GM12878 (cell line): ENCODE results near the gene RTEL1. TPM values are rescaled to one million over a fixed set of nuclear protein-coding genes. Genes with fewer than 3 reads are reported as not detected.

Experiments
- BACH1 ChIP-seq: fragments of 450-650 bp; IDR thresholded peaks from 2 replicates; pipeline ENCODE4 v1.6.1; 2017; ENCODE audit warnings: mild to moderate bottlenecking, borderline replicate concordance
- NBN ChIP-seq: fragments of 450-650 bp; IDR thresholded peaks from 2 replicates; pipeline ENCODE4 v1.6.1; 2016
- NR2C2 ChIP-seq: IDR thresholded peaks from 2 replicates; pipeline ENCODE4 v1.6.1; 2011; ENCODE audit warnings: borderline replicate concordance, low read depth; ENCODE audit not compliant: control insufficient read depth, insufficient read length
- SP1 ChIP-seq: IDR thresholded peaks from one replicate; pipeline ENCODE4 v1.6.1; 2011; ENCODE audit warnings: low read depth, low read length
- SPI1 ChIP-seq: IDR thresholded peaks from 2 replicates; pipeline ENCODE4 v1.6.1; 2011; ENCODE audit warnings: low read depth, mild to moderate bottlenecking, low read length, moderate library complexity, borderline replicate concordance; ENCODE audit not compliant: insufficient read depth
- SREBF1 ChIP-seq: IDR thresholded peaks from 2 replicates; pipeline ENCODE4 v1.6.1; 2012; ENCODE audit warnings: mild to moderate bottlenecking, low read length
- TAF1 ChIP-seq: IDR thresholded peaks from 2 replicates; pipeline ENCODE4 v1.6.1; 2011; ENCODE audit warnings: mild to moderate bottlenecking, low read depth, low read length, borderline replicate concordance
- WRNIP1 ChIP-seq: IDR thresholded peaks from 2 replicates; pipeline ENCODE4 v1.6.1; 2011; ENCODE audit warnings: low read depth, low read length, improper control_type of control experiment, borderline replicate concordance
- ZBED1 ChIP-seq: IDR thresholded peaks from 2 replicates; pipeline ENCODE4 v1.6.1; 2016; ENCODE audit warnings: borderline replicate concordance
- polyA plus RNA-seq, 11 experiments: library from polyadenylated mRNA; depleted of rRNA in 4 of 11; unstranded in 6 of 11; stranded (reverse) in 5 of 11; fragments of >200 nt; fragmentation: Nextera tagmentation in 4 of 11; fragmentation: Illumina TruSeq in 1 of 11; extraction: Ambion mirVana in 4 of 11; extraction: Trizol in 1 of 11; gene quantifications; 1 replicate in 1 of 11; 2 replicates in 10 of 11; pipeline versions ENCODE4 v1.2.1 to v1.2.3, GENCODE V29; 2011 to 2016; ENCODE audit warnings: inconsistent platforms in 2 of 11, missing spikeins in 2 of 11, low read depth in 1 of 11
- total RNA-seq, 4 experiments: library from RNA; depleted of rRNA in 3 of 4; stranded (reverse); fragments of >200 nt in 3 of 4; fragmentation: Illumina TruSeq in 1 of 4; extraction: Trizol in 1 of 4; gene quantifications; 2 replicates each; pipeline versions ENCODE4 v1.2.1 to v1.2.3, GENCODE V29; 2013 to 2021
- TF ChIP-seq, protein P1 (sequence below): fragments of 450-650 bp; formaldehyde crosslinking; IDR thresholded peaks from 2 replicates; pipeline ENCODE4 v1.4.0; 2022; ENCODE audit warnings: mild to moderate bottlenecking, moderate library complexity
- TF ChIP-seq, protein P2 (sequence below): fragments of 450-650 bp; IDR thresholded peaks from 2 replicates; pipeline ENCODE4 v1.6.1; 2017; ENCODE audit warnings: antibody characterized with exemption, mild to moderate bottlenecking, moderate library complexity
- TF ChIP-seq, protein P3 (sequence below), 3 experiments: IDR thresholded peaks in 2 of 3; conservative IDR thresholded peaks in 1 of 3; 2 replicates each; pipeline ENCODE4 v1.5.1; 2011; ENCODE audit warnings: low read depth in 3 of 3, low read length in 3 of 3, mild to moderate bottlenecking in 3 of 3, control low read depth in 2 of 3, moderate library complexity in 2 of 3, inconsistent platforms in 1 of 3, mixed read lengths in 1 of 3; ENCODE audit not compliant: control insufficient read depth in 2 of 3, insufficient read depth in 1 of 3; ENCODE audit errors: extremely low read depth in 1 of 3
- TF ChIP-seq, protein P4 (sequence below): fragments of 450-650 bp; formaldehyde crosslinking; IDR thresholded peaks from 2 replicates; pipeline ENCODE4 v1.5.0; 2022; ENCODE audit warnings: mild to moderate bottlenecking, missing genetic modification characterization
- TF ChIP-seq, protein P5 (sequence below): fragments of 450-650 bp; IDR thresholded peaks from 2 replicates; pipeline ENCODE4 v1.6.1; 2014; ENCODE audit warnings: mild to moderate bottlenecking
- TF ChIP-seq, protein P6 (sequence below): IDR thresholded peaks from 2 replicates; pipeline ENCODE4 v1.6.1; 2012; ENCODE audit warnings: low read depth, low read length, improper control_type of control experiment

Gene RTEL1
- total and polyA plus RNA-seq, 10 of the 15 experiments (the other 5 are each of a cell fraction or from before 2014, with no cell fraction given), result 0.40 to 37.2 (median 15.6) TPM; not detected in 1

DNA sequence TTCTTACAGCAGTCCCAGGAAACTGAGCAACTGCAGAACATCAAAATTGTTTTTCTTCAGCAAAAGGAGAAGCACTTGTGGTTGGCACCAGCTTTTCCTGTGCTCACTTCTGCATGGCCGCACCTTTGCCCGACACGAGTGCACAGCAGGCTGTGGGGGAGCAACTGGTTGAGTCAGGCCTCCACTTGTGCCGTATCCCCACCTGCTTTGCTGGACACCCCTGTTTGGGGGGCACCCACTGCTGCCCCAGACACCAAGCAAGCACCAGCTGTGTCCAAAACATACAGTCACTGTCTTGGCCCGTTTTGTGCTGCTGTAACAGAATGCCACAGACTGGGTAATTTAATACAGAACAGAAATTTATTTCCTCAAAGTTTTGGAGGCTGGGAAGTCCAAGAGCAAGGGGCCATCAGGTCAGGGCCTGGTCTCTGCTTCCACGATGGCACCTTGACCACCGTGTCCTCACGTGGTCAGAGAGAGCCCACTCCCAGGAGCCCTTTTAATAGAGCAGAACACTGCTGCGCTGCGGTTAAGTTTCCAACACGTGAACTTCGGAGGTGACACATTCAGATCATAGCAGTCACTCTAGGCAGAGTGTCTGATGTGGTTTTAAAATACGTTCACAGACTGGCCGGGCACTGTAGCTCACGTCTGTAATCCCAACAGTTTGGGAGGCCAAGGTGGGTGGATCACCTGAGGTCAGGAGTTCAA is 22.5 kb upstream of the RTEL1 start (continued):
- TF ChIP-seq, protein P1, sequence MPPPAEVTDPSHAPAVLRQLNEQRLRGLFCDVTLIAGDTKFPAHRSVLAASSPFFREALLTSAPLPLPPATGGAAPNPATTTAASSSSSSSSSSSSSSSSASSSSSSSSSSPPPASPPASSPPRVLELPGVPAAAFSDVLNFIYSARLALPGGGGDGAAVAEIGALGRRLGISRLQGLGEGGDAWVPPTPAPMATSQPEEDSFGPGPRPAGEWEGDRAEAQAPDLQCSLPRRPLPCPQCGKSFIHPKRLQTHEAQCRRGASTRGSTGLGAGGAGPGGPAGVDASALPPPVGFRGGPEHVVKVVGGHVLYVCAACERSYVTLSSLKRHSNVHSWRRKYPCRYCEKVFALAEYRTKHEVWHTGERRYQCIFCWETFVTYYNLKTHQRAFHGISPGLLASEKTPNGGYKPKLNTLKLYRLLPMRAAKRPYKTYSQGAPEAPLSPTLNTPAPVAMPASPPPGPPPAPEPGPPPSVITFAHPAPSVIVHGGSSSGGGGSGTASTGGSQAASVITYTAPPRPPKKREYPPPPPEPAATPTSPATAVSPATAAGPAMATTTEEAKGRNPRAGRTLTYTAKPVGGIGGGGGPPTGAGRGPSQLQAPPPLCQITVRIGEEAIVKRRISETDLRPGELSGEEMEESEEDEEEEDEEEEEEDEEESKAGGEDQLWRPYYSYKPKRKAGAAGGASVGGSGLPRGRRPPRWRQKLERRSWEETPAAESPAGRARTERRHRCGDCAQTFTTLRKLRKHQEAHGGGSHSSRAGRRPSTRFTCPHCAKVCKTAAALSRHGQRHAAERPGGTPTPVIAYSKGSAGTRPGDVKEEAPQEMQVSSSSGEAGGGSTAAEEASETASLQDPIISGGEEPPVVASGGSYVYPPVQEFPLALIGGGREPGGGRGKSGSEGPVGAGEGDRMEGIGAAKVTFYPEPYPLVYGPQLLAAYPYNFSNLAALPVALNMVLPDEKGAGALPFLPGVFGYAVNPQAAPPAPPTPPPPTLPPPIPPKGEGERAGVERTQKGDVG (CRISPR knock-in tag), result no peak
- TF ChIP-seq TAF1 (no peak), NBN (peak; percentile 98), BACH1 (peak; percentile 59; the same call in 1 of the 2 replicates), ZBED1 (no peak), NR2C2 (no peak), SP1 (no peak), WRNIP1 (no peak), SREBF1 (no peak), SPI1 (peak; percentile 34; the same call in 1 of the 2 replicates)
- TF ChIP-seq, protein P2, sequence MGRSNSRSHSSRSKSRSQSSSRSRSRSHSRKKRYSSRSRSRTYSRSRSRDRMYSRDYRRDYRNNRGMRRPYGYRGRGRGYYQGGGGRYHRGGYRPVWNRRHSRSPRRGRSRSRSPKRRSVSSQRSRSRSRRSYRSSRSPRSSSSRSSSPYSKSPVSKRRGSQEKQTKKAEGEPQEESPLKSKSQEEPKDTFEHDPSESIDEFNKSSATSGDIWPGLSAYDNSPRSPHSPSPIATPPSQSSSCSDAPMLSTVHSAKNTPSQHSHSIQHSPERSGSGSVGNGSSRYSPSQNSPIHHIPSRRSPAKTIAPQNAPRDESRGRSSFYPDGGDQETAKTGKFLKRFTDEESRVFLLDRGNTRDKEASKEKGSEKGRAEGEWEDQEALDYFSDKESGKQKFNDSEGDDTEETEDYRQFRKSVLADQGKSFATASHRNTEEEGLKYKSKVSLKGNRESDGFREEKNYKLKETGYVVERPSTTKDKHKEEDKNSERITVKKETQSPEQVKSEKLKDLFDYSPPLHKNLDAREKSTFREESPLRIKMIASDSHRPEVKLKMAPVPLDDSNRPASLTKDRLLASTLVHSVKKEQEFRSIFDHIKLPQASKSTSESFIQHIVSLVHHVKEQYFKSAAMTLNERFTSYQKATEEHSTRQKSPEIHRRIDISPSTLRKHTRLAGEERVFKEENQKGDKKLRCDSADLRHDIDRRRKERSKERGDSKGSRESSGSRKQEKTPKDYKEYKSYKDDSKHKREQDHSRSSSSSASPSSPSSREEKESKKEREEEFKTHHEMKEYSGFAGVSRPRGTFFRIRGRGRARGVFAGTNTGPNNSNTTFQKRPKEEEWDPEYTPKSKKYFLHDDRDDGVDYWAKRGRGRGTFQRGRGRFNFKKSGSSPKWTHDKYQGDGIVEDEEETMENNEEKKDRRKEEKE, result no peak
- TF ChIP-seq, protein P3, sequence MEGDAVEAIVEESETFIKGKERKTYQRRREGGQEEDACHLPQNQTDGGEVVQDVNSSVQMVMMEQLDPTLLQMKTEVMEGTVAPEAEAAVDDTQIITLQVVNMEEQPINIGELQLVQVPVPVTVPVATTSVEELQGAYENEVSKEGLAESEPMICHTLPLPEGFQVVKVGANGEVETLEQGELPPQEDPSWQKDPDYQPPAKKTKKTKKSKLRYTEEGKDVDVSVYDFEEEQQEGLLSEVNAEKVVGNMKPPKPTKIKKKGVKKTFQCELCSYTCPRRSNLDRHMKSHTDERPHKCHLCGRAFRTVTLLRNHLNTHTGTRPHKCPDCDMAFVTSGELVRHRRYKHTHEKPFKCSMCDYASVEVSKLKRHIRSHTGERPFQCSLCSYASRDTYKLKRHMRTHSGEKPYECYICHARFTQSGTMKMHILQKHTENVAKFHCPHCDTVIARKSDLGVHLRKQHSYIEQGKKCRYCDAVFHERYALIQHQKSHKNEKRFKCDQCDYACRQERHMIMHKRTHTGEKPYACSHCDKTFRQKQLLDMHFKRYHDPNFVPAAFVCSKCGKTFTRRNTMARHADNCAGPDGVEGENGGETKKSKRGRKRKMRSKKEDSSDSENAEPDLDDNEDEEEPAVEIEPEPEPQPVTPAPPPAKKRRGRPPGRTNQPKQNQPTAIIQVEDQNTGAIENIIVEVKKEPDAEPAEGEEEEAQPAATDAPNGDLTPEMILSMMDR (IDR thresholded peaks at IDR 0.05 in 2 of 3, conservative IDR thresholded peaks at IDR 0.05 in 1 of 3; ENCODE audit: control insufficient read depth in 2 of 3, extremely low read depth in 1 of 3, insufficient read depth in 1 of 3, low read depth in 3 of 3, low read length in 3 of 3), result no peak
- TF ChIP-seq, protein P4, sequence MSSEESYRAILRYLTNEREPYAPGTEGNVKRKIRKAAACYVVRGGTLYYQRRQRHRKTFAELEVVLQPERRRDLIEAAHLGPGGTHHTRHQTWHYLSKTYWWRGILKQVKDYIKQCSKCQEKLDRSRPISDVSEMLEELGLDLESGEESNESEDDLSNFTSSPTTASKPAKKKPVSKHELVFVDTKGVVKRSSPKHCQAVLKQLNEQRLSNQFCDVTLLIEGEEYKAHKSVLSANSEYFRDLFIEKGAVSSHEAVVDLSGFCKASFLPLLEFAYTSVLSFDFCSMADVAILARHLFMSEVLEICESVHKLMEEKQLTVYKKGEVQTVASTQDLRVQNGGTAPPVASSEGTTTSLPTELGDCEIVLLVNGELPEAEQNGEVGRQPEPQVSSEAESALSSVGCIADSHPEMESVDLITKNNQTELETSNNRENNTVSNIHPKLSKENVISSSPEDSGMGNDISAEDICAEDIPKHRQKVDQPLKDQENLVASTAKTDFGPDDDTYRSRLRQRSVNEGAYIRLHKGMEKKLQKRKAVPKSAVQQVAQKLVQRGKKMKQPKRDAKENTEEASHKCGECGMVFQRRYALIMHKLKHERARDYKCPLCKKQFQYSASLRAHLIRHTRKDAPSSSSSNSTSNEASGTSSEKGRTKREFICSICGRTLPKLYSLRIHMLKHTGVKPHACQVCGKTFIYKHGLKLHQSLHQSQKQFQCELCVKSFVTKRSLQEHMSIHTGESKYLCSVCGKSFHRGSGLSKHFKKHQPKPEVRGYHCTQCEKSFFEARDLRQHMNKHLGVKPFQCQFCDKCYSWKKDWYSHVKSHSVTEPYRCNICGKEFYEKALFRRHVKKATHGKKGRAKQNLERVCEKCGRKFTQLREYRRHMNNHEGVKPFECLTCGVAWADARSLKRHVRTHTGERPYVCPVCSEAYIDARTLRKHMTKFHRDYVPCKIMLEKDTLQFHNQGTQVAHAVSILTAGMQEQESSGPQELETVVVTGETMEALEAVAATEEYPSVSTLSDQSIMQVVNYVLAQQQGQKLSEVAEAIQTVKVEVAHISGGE, result no peak
- TF ChIP-seq, protein P5, sequence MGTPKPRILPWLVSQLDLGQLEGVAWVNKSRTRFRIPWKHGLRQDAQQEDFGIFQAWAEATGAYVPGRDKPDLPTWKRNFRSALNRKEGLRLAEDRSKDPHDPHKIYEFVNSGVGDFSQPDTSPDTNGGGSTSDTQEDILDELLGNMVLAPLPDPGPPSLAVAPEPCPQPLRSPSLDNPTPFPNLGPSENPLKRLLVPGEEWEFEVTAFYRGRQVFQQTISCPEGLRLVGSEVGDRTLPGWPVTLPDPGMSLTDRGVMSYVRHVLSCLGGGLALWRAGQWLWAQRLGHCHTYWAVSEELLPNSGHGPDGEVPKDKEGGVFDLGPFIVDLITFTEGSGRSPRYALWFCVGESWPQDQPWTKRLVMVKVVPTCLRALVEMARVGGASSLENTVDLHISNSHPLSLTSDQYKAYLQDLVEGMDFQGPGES, result no peak
- TF ChIP-seq, protein P6, sequence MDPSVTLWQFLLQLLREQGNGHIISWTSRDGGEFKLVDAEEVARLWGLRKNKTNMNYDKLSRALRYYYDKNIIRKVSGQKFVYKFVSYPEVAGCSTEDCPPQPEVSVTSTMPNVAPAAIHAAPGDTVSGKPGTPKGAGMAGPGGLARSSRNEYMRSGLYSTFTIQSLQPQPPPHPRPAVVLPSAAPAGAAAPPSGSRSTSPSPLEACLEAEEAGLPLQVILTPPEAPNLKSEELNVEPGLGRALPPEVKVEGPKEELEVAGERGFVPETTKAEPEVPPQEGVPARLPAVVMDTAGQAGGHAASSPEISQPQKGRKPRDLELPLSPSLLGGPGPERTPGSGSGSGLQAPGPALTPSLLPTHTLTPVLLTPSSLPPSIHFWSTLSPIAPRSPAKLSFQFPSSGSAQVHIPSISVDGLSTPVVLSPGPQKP, result no peak
